Stimulated activated CD4-positive, alpha-beta T cell treated with anti-CD3 and anti-CD28 coated beads, Interleukin-1b, Interleukin-23, amount 100 ng/mL, for 48 hours (primary cell): Measurements from ENCODE around the gene LRP5.
"Not testable (repeated sequence)": the region's sequence is repeated elsewhere in the genome, so short reads cannot be mapped to it uniquely, and the experiment has no call there.

Source experiments
- DNase-seq: peaks from one replicate; pipeline ENCODE4 v3.0.0-alpha.2; 2020

LRP5 gene

GRCh38 chr11:68282861-68283230, 29.5 kb upstream of the LRP5 start:
- DNase-seq = no peak

DNA sequence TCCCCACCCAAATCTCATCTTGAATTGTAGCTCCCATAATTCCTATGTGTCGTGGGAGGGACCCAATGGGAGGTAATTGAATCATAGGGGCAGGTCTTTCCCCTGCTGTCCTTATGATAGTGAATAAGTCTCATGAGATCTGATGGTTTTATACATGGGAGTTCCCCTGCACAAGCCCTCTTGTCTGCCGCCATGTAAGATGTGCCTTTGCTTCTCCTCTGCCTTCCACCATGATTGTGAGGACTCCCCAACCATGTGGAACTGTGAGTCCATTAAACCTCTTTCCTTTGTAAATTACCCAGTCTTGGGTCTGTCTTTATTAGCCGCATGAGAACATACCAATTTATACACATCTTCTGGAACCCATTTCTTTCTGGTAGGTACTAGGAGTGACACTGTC, 27.8 kb upstream of the LRP5 start:
- not testable (repeated sequence) for DNase-seq

- no peak for DNase-seq
Observed at GRCh38 chr11:68287419-68287818, 25.0 kb upstream of the LRP5 start.

DNA sequence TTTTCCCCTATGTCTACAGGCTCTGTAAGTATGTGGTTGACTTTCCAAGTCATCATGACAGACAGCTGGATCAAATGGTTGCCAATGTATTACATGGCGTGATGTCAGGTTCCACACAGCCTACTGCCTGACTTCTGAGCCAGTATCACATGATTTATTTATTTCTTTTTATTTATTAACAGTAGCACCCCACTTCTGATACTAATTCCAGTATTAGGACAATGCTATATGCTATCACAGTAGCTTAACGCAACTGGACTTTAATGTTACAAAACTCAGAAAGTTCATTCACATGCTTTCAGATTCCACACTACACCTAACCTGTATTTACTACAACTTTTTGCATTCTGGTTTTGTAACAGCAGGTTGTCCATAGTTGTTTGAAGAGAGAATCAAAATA, 22.9 kb upstream of the LRP5 start:
- no peak for DNase-seq

- no peak for DNase-seq
Observed at GRCh38 chr11:68293708-68294107, 18.7 kb upstream of the LRP5 start.

DNA sequence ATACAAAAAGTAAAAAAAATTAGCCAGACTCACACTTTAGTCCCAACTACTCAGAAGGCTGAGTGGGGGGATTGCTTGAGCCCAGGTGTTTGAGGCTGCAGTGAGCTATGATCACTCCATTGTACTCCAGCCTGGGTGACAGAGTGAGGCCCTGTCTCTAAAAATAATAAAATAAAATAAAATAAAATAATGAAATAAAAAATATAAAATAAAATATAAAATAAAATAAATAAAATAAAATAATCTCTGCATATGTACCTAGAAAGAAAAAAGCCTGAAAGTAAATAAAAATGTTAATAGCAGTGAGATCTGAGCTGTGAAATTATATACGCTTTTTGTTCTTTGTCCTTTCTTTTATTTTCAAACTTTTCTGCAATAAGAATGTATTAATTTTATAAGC, 17.1 kb upstream of the LRP5 start:
- DNase-seq = no peak

- DNase-seq = no peak
Observed at GRCh38 chr11:68295940-68296339, 16.5 kb upstream of the LRP5 start.

DNA sequence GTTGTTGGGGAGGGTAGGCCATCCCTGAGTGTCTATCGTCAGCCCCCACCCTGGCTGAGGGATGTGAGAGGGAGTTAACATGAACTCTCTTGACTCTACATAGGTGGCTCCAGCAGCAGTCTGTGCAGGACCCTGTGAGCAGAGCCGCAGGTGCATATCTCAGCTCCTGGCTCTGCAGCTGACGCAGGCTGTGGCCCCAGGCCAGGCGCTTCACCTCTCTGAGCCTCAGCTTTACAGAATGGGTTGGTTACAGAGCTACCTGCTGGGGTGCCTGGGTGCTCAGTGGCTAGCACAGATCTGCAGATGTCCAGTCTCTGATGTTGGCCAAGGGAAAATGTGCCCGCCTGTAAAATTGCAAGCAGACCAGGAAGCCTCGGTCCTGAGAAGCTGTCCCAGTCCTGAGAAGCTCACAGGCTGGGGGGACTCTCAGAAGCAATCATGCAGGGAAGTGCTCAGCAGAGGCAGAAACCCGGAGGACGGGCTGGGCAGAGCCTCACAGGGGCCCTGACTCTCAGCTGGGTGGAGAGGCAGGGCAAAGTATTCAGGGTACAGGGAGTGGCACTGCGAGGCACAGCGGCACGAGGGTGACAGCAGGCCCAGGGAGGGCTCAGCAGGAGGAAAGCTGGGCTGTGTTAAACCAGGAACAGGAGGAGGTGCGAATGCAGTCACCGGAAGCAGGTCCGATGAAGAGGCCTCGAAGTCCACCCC, 15.9 kb upstream of the LRP5 start:
- no peak for DNase-seq

DNA sequence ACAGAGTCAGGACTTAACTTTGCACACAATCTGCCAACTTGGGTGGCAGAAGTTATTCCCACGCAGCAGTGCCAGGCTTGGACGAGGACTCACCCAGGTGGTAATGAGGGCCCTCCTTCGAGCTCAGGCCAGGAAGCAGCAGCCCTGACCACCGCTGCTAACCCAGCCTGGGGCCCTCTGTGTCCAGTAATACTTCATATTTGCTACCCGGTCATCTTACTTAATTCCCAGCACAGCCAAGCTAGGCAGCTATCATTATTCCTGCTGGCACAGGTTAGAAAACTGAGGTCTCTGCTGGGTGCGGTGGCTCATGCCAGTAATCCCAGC, 15.4 kb upstream of the LRP5 start:
- DNase-seq = no peak

GRCh38 chr11:68297494-68297811, 14.9 kb upstream of the LRP5 start:
- no peak for DNase-seq

DNA sequence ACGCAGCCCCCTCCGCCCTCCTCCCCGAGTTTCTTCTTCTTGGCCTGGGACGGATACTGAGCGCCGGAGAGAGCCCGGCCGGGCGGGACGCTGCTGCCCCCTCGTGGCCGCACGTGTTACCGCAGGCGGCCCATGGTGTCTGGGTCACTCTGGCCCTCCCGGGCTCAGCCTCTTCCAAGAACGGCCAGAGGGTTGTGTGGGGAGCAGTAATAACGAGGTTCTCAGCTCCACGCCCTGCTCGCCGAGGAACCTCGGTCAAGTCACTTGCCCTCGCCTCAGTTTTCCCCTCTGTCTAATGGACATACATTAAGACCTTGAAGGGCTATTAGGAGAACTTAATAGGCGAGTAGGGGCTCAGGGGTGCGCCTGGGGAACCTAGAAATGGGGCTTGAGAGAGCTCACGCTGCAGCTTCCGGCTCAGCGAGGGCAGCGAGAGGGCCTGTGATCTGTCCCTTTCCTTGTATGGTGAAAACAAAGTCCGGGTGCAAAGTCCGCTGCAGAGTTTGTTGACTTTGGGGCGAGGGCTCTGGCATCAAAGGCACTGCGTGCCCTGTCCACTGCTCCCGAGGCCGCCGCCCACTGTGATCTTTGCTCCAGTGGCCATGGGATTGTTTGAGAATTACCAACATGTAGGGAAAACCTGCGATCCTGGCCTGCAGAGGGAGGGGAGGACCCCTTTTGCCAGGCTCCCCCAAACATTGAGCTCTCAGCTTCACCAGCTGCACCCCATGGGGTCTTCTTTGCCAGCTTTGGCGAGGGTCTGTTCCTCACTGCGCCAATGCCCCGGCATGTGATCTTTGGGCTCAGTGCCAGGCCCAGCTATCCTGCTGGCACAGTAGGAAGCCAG, 14.4 kb upstream of the LRP5 start:
- peak; percentile 67 for DNase-seq

DNA sequence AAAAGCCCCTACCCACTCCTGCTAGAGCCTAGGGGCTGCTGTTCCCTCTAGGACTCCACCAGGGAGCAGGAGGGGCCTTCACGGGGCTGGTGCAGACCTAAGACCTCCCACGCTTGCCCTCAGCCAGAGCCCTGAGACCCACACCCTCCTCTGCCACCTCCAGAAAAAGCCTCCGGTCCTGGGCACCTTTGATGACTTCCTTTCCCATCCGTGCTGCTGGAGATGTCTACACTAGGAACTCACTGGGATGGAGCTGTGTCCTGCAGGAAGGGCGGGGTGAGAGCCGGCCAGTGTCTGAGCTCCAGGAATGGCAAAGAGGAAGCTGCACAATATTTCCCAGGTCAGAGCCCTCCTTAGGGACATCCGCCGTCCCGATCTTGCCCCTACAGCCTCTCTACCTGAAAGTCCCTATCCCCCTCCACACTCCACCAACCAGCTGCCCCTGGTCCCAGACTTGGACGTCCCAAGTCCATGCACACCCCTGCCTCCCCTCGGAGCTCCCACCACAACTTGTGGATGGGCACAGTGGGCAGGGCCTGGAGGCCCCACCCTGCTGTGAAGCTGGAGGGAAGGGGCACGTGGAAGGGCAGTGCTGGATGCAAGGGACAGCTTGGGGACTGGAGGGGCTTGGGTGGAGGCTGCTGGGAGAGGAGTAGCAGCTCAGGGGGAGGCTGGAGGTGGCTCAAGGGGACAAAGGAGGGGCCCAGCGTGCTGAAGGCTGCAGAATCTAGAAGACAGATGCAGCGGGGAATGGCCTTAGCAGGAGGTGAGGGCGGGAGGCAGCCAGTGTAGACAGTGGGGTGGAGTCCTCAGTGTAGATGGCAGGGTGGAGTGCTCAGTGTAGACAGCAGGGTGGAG, 13.5 kb upstream of the LRP5 start:
- no peak for DNase-seq

GRCh38 chr11:68299517-68299879, 12.9 kb upstream of the LRP5 start:
- not testable (repeated sequence) for DNase-seq

DNA sequence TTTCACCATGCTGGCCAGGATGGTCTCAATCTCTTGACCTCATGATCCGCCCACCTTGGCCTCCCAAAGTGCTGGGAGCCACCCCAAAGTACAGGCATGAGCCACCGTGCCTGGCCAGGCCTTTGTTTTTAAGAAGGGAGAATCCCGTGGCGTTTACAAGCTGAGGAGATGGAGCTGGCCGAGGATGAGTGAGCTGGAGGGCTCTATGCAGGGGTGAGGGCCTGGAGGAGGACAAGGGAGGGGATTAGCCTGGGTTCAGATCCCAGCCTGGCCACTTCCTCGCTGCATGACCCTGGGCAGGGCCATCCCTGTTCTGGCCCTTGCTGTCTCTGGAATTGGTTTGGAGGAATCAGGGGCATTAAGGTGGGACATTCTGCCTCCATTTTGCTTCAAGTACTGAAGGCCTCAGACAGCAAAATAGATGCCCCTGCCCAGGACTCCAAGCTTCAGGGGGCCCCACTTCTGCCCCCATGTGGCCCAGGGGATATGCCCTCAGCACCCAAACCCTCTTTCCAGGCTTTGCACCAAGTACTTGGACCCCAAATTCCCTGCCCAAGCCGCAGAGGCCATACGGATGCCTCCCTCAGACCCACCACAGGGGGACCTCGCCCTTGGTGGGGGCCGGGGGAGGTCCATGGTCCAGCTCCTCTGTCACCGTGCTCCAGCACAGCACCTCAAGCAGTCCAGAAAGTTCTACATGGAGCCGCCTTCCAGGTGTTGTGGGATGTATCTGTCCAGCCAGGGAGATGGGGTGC, 12.1 kb upstream of the LRP5 start:
- DNase-seq = no peak

DNA sequence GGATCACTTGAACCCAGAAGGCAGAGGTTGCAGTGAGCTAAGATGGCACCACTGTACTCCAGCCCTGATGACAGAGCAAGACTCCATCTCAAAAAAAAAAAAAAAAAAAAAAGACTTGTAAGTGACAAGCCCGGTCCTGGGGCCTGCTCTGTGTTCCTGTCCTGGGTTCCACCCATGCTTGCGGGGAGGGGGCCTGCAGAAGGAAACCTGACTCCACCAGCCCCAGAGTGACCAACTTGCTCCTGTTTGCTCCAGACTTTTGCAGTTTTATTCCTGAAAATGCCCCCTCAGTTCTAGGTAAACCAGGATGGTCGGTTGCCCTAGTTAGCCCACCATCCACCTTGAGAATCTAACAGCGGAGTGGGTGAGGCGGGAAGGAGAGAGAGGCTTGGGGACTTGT, 10.1 kb upstream of the LRP5 start:
- no peak for DNase-seq

DNA sequence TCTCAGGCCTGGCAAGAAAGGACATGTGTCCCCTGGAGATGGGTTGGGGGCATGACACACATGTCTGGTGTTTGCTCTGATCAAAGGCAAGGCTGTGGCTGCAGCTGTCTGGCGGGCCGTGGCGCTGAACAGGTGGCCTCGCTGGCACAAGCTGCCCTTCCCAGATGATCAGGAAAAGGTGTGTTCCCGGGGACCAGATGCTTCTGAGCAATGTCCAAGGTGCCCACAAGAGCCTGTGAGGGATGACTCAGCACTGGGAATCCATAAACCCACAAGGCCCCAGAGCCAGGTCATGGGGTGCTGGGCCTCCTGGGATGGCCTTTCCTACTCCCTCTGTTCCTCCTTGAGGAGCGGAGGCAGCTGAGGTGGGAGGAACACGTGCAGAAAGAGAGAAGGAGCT, 9.7 kb upstream of the LRP5 start:
- no peak for DNase-seq

- no peak for DNase-seq
Observed at GRCh38 chr11:68303083-68303482, 9.3 kb upstream of the LRP5 start.

DNA sequence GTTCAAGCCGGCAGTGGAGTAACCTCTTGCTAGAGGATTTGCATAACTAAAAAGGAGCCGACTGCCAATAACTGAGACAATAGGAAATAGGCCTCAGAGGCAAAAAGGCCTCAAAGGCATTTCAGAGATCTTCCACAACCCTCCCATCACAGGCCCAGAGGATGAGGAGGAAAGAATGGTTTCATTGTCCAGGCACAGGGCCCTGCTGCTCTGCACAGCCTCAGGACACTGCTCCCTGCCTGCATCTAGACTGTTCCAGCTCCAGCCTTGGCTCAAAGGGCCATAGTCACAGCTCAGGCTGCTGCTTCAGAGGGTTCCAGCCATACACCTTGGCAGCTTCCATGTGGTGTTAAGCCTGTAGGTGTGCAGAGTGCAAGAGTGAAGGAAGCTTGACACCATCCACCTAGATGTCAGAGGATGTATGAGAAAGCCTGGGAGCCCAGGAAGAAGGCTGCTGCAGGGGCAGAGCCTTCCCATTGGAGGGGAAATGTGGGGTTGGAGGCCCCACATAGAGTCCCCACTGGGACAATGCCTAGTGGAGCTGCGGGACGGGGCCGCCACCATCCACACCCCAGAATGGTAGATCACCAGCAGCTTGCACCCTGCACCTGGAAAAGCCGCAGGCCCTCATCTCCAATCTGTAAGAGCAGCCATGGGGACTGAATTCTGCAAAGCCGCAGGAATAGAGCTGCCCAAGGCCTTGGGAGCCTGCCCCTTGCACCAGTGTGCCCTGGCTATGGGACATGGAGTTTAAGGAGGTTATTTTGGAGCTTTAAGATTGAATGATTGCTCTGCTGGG, 8.2 kb upstream of the LRP5 start:
- no peak for DNase-seq

- DNase-seq = no peak
Observed at GRCh38 chr11:68306636-68307035, 5.8 kb upstream of the LRP5 start.

- DNase-seq = no peak
Observed at GRCh38 chr11:68308068-68308467, 4.3 kb upstream of the LRP5 start.

DNA sequence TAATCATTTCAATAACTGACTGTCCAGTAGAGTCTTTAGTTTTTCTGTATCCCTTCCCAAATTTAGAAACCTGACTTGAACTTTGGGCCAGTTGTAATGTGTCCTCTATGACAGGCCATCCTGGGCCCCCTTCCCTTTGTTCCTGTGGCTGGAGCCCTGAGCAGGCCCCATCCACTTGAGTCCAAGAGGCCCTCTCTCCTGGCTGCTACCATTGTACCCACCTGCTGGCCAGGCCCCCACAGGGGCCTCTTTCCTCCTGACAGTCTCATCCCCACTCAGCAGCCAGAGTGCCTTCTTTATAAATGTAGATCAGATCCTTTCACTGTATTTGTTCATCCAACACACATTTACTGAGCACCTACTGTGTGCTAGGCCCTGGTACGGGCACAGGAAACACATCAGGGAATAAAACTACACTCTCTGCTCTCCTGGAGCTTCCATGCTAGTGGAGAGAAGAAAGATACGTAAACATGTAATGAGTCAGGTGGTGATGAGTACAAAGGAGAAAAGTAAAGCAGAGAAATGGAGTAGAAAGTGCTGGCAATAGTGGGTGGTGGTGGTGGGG, 2.7 kb upstream of the LRP5 start:
- DNase-seq = no peak
